GM18909 (cell line): ENCODE measurements around the gene HLA-DQB2.
"Not testable (repeated sequence)": the region's sequence is repeated elsewhere in the genome, so short reads cannot be mapped to it uniquely, and the experiment has no call there.

Experiments
- ATAC-seq: cut with Tn5 transposase; IDR thresholded peaks from one replicate; pipeline ENCODE4 v1.9.1; 2021; ENCODE audit warnings: mild to moderate bottlenecking; ENCODE audit not compliant: unreplicated experiment, poor library complexity

The HLA-DQB2 gene

GRCh38 chr6:32763421-32763820, at the start of gene HLA-DQB2:
HLA-DQB2 (minus strand) TSS chr6:32763532; CDS start chr6:32763470, 62 bp downstream.
- no peak for ATAC-seq

GRCh38 chr6:32809171-32809570, 45.8 kb upstream of the HLA-DQB2 start:
- no peak for ATAC-seq

GRCh38 chr6:32807020-32807580, 43.8 kb upstream of the HLA-DQB2 start:
- no peak for ATAC-seq

GRCh38 chr6:32805404-32805803, 42.1 kb upstream of the HLA-DQB2 start:
- not testable (repeated sequence) for ATAC-seq

- no peak for ATAC-seq
Measured at GRCh38 chr6:32803416-32803815, 40.1 kb upstream of the HLA-DQB2 start.

- no peak for ATAC-seq
Measured at GRCh38 chr6:32799740-32800139, 36.4 kb upstream of the HLA-DQB2 start.

- ATAC-seq = no peak
Measured at GRCh38 chr6:32799168-32799567, 35.8 kb upstream of the HLA-DQB2 start.

GRCh38 chr6:32796848-32797776, 33.8 kb upstream of the HLA-DQB2 start:
- ATAC-seq = no peak

GRCh38 chr6:32794510-32794909, 31.2 kb upstream of the HLA-DQB2 start:
- no peak for ATAC-seq

- ATAC-seq = no peak
Measured at GRCh38 chr6:32792901-32793435, 29.6 kb upstream of the HLA-DQB2 start.

GRCh38 chr6:32790306-32790705, 27.0 kb upstream of the HLA-DQB2 start:
- ATAC-seq = no peak

GRCh38 chr6:32785781-32786533, 22.6 kb upstream of the HLA-DQB2 start:
- ATAC-seq = no peak

GRCh38 chr6:32782923-32783322, 19.6 kb upstream of the HLA-DQB2 start:
- not testable (repeated sequence) for ATAC-seq

GRCh38 chr6:32779036-32779435, 15.7 kb upstream of the HLA-DQB2 start:
- no peak for ATAC-seq

GRCh38 chr6:32775071-32775470, 11.7 kb upstream of the HLA-DQB2 start:
- no peak for ATAC-seq

GRCh38 chr6:32774426-32774825, 11.1 kb upstream of the HLA-DQB2 start:
- no peak for ATAC-seq

GRCh38 chr6:32772656-32773055, 9.3 kb upstream of the HLA-DQB2 start:
- no peak for ATAC-seq

GRCh38 chr6:32764048-32764447, 716 bp upstream of the HLA-DQB2 start:
- no peak for ATAC-seq

GRCh38 chr6:32761548-32761947, 1.8 kb downstream of the HLA-DQB2 start:
- no peak for ATAC-seq

- no peak for ATAC-seq
Measured at GRCh38 chr6:32761072-32761471, 2.3 kb downstream of the HLA-DQB2 start.

- no peak for ATAC-seq
Measured at GRCh38 chr6:32759669-32760068, 3.7 kb downstream of the HLA-DQB2 start.
